DMS114 treated with DMSO at 0.1 percent for 48 hours (cell line): Measurements from ENCODE around the gene CEP63.
A peak's percentile ranks its signal among the peaks of the same experiment; 100 is the strongest.
"Not testable (repeated sequence)": the region's sequence is repeated elsewhere in the genome, so short reads cannot be mapped to it uniquely, and the experiment has no call there.

Experiments
- DNase-seq: peaks from one replicate; lab custom pipeline; 2025; ENCODE audit not compliant: unreplicated experiment; lab: John Stamatoyannopoulos, UW

The CEP63 gene

DNA sequence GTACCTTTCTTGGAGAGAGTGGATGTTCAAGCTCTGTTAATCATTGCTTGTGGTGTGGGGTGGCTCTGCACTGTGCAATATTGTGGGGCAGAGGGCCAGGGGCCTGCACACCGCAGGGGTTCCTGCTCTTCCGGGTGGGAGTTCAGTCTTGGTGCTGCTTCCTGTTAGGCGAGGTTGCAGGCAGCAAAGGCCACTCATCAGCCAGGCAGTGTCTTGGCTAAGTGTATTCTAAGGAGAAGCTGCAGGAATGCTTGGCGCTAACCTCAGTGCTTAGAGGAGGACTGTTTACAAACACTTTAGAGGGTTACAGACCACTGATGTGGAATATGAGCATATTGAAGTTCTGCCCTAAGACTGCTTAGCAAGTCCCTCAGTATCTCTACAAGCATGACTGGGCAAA lies 81.7 kb downstream of the CEP63 start:
- DNase-seq: no peak

DNA sequence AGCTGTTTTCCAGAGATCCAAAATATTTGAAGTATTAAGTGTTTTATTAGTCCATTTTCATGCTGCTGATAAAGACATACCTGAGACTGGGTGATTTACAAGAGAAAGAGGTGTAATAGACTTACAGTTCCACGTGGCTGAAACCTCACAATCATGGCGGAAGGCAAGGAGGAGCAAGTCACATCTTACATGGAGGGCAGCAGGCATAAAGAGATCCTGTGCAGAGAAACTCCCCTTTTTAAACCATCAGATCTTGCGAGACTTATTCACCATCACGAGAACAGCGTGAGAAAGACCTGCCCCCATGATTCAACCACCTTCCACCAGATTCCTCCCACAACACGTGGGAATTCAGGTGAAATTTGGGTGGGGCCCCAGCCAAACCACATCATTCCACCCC lies 82.9 kb downstream of the CEP63 start:
- no peak for DNase-seq

DNA sequence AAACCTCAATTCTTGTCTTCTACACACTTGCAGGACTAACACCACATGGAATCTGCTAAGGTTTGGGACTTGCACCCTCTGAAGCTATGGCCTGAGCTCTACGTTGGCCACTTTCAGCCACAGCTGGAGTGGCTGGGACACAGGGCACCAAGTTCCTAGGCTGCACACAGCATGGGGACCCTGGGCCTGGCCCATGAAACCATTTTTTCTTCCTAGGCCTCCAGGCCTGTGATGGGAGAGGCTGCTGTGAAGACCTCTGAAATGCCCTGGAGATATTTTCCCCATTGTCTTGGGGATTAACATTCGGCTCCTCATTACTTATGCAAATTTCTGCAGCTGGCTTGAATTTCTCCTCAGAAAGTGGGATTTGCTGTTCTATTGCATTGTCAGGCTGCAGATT lies 84.0 kb downstream of the CEP63 start:
- DNase-seq: not testable (repeated sequence)

DNA sequence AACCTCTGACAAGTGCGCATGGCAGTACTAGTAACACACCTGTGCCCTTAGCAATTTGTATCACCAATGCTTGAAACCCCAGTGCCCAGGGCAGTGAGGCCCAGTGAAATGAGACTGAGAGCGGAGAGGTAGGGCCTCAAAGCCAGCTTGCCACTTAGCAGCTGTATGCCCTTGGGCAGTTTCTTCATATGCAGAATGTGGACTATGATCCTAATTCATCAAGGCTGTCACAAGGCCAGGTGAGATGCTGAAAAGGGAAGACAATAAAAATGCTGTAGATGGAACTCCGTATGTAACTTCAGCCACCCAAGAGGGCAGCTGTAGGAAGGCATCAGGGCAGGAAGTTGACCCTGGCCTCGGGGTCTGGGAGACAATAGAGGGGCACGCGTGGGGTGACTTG lies 90.6 kb downstream of the CEP63 start:
- DNase-seq: no peak

DNA sequence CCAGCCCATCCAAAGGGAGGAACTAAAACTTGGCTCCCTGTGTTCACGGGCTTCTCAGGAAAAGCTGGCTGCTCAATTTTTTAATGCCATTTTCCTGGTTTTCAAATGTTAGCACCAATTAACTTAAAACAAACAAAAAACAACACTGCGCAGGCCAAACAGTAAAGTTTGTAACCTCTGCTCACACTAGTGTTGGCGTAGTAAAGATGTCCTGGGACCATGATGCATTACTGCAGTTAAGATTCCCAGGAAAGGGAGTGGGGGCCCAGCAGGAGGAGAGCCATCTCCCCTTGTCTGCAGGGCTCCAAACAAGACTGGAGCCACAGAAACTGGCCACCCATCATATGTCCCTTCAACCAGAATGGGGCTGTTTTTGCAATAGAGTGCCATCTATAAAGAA lies 91.0 kb downstream of the CEP63 start:
- DNase-seq: no peak

DNA sequence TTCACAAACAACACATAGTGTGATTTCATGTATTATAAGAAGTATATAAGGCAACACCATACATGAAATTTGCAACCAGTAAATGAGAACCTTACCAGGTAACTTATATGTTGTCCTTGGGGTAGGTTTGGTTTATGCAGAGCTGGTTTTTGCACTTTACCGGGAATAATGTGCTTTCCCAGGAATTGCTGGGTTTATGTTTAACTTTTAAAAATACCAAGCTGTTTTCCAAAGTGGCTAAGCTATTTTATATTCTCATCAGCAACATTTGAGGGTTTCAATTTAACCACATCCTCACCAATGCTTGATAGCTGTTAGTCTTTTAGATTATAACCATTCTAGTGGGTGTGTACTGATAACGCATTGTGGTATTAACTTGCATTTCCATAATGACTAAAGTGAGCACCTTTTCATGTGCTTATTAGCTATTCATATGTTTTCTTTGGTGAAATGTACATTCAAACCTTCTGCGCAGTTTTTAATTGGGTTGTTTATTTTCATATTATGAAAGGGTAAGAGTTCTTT lies 93.3 kb downstream of the CEP63 start:
- no peak for DNase-seq

DNA sequence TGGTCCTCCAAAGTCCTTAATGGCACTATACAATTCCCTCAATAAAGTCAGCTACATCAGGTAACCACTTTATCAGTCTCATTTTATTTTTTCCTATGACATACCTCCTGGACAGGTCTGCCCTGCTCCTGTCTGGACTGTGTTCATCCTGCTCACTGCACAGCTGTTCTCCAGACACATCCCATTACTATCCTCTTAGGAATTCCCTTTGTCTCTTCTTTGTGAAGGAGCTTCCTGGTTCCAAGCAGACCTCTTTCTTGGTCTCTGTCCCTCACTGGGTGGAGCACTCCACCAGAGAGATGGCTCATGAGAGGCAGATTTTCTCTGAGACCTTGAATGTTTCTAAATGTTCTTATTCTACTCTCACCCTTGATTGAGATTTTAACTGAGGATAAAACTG lies 104.9 kb downstream of the CEP63 start:
- no peak for DNase-seq

DNA sequence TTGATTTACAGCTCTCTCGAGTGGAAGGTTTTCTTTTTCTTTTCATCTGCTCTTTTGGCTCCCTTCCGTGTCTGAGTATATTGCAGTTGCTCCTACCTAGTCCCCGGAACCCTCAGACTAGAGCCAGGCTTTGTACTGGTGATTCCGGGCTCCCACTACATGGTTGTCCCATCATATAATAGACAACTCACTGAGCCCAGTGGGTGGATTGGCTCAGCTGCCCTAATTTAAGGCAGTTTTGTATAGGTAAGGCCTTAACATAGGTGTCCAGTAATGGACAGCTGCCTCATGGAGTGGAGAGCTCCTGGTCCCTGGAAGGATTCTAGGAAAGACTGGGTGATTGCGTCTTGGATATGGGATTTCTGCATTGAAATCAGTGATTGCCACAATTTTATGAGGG lies 106.9 kb downstream of the CEP63 start:
- DNase-seq: no peak

DNA sequence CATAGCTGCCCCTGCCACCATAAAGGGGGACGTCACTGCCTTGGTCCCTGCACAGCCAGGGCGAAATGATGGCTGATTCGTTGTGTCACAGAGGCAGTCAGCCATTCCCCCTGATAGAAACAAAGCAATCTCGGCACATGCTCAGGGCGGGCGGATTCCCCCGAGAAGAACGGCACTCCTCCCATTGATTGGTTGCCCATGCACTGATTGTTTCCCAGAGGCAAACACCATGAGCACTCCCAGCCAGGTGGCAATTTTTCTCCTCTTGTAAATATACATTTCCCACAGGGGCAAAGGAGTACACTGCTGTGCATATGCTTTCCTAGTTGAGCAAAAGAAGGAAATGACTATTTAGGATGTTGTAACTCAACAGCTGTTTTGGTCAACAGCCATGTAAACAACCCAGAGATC lies 108.5 kb downstream of the CEP63 start:
- no peak for DNase-seq

DNA sequence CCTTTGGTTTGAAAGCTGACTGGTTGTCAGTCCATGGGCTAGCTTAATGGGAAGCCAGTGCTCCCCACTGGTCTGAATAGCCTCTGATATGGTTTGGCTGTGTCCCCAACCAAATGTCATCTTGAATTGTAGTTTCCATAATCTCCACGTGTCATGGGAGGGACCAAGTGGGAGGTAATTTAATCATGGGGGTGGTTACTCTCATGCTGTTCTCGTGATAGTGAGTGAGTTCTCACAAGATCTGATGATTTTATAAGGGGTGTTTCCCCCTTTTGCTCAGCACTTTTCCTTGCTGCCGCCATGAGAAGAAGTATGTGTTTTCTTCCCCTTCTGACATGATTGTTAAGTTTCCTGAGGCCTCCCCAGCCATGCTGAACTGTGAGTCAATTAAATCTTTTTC lies 109.1 kb downstream of the CEP63 start:
- not testable (repeated sequence) for DNase-seq

DNA sequence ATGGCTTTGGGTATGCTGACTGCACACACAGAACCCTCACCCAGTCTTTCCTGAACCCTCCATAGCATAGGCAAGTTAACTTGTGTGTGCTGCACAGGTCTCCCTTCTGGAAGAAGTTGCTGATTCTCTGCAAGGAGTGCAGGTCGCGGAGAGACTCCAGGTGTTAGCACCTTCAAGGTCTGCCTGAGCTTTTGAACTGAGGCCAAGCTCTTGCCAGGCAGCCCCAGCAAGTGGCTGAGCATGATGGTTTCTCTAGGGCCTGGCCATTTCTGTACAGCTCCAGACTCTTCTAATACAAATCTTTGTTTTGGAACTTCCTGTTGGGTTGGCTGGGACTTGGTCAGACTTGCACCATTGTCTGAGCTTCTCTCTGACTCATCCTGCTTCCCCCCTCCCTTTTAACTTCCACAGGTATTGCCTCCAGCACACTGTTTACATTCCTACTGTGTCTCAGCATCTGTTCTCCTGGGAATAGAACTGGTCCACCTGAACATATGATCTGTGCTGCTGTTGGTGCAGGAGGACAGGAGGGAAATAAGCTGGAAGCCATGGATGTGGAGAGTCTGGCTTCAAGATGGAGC lies 111.6 kb downstream of the CEP63 start:
- no peak for DNase-seq

DNA sequence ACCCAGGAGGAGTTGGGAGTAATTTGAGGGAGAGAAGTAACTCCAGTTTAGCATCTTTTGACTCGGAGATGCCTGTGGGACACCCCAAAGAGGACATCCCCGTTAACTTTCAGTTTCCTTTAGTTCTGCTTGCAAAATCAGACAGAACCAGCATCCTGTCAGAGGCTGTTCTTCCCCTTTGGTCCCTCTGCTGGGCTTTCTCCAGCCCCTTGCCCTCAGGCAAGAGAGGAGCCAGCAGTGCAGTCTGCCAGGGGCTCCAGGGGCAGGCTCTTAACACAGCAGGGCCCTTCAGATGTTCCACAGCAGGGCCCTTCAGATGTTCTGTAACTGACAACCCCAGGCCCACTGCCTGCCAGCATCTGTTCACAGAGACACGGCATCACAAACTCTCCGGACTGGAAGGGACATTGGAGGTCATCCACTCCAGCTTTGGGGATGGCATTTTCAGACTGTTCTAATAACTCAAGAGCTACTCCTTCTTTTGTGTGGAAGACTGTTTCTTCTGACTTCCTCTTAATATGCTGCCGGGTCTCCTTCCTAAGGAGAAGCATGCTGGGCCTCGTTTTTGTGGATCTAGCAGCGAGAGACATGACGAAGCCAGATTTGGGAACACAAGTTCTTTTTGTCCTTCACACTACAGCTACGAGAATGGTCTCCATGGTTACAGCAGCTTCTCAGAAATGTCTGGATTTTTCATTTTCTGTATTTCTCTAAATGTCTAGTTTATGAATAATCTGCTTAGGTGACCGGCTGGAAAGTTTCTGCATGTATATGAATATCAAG lies 113.1 kb downstream of the CEP63 start:
- no peak for DNase-seq

DNA sequence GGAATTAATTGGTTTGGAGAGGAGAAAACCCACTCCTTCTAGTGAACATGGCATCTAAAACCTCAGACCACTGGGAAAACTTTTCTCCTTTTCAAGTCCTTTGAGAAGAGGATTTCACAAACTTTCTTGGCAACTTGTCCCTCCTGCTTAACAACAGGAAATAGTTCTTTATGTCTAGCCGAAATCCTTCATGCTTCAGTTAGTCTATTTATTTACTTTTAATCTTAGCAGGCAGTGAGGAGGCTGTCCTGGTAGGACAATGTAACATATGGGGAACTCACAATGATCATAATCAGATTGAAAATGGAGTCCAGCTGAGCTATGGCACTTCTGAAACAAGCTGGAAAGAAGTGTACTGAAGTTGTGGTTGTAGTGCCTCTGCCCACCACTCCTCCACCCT lies 114.3 kb downstream of the CEP63 start:
- no peak for DNase-seq

DNA sequence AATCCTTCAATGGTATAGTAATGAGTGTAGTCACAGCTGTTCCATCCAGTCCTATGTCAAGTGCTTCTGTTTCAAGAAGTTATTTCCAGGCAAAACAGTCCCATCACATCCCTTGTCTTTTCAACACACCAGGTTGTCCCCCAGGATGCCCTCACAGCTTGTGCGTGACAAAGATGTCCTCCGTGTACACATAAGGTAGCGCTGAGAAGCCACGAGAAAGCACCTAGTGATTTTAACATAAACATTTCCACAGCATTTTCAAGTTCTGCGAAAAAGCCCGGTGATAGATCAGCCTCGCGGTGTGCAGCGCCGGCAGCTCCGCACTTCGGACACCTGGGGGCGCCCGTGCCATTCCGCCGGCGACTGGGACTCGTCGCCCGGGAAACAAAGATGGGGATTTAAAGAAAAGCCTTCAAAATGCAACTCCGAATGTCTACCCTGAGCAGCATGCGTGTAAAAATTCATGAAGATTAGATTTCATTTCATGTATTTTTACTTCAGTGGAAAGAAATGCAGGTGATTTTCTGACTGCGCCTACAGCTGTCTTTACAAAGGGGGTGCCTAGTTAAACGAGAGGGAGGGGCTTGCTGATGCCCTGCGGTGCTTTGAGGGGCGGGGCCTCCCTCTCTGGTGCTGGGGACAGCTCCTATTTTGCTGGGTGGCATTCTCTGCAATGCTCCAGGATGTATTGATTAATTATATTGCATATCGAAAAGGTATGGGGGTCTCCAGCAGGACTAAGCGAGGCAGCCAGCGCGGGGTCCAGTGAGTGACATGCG lies 115.0 kb downstream of the CEP63 start:
- DNase-seq: peak; percentile 52

DNA sequence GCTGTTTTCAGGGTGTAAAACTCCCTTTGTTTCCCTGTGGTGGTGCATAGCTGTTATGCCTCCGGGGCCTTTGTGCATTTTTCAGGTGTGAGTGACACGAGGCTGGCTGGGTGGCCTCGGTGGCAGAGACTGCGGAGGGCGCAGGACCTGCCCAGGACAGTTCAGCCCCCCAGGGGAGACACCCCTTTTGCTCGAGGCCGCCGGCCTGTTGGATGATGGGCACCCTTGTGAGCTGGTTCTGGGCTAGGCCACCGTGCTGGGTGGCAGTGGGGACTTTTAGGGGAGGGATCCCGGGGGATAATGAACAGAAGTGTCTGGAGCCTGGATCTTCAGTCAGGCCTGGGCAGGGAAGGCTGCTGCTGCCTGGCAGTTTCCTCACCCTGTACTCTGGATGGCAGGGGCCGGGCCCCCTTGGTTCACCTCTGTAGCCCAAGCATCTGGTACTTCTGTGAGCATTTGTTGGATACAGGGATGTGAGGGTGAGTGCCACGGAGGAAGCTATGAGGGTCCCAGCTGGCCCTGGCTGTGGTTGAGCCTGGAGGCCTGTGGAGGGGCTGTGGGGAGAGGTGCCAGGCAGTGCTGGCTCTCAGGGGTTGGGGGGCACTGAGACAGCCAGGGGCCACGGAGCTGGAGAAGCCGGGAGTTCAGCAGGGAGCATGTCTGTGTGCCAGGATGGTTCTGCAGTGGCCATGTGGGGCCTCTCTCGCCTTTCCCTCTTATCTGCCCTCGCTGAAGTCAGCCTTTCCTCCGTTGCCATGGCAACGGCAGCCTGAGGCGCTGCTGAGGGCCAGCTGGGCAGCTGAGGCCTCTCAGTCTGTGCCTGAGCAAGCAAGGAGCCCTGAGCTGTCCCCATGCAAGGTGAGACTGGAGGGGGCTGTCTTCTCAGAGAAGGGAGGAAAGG lies 115.9 kb downstream of the CEP63 start:
- no peak for DNase-seq

DNA sequence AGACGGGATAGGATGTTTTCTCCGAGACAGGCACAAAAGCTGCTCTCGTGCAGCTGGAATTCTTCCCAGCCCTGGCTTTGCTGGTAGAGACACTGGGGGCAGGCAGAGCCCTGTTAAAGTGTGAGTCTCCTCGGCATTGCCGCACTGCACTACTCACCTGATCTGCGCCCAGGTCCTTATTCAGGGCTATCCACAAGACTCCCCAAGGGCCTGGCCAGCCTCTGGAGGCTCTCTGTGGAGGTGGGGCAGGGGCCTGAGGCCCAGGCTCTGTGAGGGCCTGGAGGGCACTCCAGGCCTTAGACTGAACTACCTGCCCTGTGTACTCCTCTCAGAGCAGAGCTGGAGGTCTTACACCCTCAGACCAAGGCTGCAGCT lies 116.6 kb downstream of the CEP63 start:
- DNase-seq: no peak

DNA sequence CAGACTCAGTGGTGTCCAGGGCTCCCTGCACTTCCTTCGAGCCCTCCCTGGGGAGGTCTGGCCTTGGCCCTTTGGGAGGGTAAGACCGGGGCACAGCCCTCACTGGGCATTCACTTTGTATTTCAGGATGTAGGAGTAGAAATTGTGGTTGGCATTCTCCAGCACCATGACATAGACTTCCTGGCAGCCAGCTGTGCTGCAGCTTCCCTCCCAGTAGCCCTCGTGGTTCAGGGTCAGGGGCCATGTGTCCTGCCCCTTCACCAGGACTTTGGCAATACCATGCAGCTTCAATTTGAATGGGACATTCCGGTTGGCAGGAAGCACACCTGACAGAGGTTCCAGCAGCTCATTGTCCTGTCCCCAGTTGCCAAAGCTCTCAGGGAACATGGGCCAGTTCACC lies 117.6 kb downstream of the CEP63 start:
- DNase-seq: no peak

DNA sequence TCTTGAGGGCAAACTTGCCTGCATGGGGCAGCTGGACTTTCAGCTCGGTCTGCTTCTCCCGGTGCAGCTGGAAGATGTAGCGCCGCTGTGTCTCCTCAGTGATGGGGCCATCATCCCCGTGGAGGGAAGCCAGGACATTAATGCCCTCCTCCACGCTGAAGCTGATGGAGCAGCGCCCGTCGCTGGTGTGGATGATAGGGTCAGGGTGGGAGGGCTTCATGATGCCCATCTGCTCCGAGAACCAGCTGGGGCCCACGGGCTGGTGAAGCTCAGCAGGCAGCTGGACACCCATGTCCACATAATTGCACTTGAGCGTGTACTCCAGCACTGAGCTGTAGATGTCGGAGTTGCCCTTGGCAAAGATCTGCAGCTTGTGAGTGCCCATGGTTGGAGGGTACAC lies 118.1 kb downstream of the CEP63 start:
- no peak for DNase-seq

DNA sequence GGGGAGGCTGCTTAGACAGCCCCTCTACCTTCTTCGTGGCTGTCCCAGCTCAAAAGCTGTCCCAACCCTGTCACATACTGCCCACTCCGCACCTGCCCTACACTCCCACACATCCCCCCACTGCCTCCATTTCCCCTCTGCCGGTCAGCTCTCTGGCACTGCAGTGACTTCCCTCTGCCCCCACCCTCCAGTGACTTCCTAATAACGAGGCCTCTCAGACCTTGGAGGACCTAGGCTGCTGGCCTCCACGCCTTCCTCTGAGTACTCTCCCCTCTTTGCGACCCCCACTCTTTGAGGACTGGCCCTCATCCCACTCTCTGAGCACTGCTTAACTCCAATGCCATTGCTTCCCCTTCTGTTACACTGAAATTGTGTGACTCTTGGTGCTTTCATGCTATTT lies 119.7 kb downstream of the CEP63 start:
- no peak for DNase-seq

DNA sequence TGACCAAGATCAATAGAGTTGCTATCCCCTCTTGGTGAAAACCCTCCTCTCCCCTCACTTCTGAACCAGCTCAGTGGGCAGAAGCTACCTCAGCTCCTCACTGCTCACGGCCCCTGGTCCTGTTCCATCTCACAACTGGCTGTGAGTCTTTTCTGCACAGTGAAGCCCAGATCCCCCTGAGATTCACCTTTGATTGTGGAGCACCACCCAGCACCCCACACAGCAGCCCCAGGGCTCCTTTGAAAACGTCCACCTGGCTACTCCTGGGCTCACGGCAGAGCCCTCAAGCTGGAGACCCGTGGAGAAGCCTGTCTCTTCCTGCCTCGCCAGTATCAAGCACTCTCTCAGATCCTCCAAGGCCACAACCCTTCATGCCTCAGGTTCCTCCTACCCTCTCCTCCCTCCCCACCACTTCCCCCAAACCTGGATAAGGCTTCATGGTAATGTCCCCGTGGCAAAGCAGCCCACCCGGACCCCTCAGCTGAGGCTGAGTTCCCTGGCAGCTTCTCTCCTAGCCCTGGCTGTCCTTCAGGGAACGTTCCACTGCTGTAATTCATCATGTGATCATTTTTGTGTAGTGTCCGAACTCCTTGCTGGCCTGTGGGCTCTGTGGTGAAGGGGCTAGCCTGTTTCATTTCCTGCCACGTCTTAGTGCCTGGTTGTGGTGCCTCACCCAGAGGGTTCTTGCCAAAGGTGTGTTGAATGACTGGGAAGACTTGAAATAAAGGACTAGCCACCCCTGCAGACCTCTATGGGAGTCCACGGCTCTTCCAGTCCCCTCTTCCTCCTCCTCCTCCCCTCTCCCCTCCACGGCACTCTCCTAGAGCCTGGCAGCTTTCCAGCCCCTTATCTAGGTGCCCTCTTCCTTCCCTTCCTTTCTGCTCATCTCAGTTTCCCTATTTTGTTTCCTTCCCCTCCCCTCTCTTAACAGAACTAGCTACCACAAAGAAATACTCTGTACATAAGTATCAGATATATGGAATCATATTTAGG lies 120.5 kb downstream of the CEP63 start:
- DNase-seq: no peak
